Ishikawa (cell line): Measurements from ENCODE around the gene APOBEC3F.
"Not testable (repeated sequence)": the region's sequence is repeated elsewhere in the genome, so short reads cannot be mapped to it uniquely, and the experiment has no call there.

Experiments
- CEBPB ChIP-seq: IDR thresholded peaks from 2 replicates; pipeline ENCODE4 v1.6.1; 2012
- CREB1 ChIP-seq: IDR thresholded peaks from 2 replicates; pipeline ENCODE4 v1.6.1; 2012; ENCODE audit warnings: low read depth
- EGR1 ChIP-seq: IDR thresholded peaks from 2 replicates; pipeline ENCODE4 v1.6.1; 2012
- EP300 ChIP-seq: IDR thresholded peaks from 2 replicates; pipeline ENCODE4 v1.6.1; 2012; ENCODE audit warnings: borderline replicate concordance
- MAX ChIP-seq: IDR thresholded peaks from 2 replicates; pipeline ENCODE4 v1.6.1; 2012
- NFIC ChIP-seq: IDR thresholded peaks from 2 replicates; pipeline ENCODE4 v1.6.1; 2012
- RAD21 ChIP-seq: IDR thresholded peaks from 2 replicates; pipeline ENCODE4 v1.6.1; 2012; ENCODE audit warnings: low read depth
- TAF1 ChIP-seq: IDR thresholded peaks from 2 replicates; pipeline ENCODE4 v1.6.1; 2012; ENCODE audit warnings: low read depth, mild to moderate bottlenecking
- TCF12 ChIP-seq: IDR thresholded peaks from 2 replicates; pipeline ENCODE4 v1.6.1; 2012; ENCODE audit warnings: low read depth
- TEAD4 ChIP-seq: IDR thresholded peaks from 2 replicates; pipeline ENCODE4 v1.6.1; 2012
- USF1 ChIP-seq: IDR thresholded peaks from 2 replicates; pipeline ENCODE4 v1.6.1; 2012
- YY1 ChIP-seq: IDR thresholded peaks from 2 replicates; pipeline ENCODE4 v1.6.1; 2012; ENCODE audit warnings: low read depth
- ZBTB7A ChIP-seq: IDR thresholded peaks from 2 replicates; pipeline ENCODE4 v1.6.1; 2012; ENCODE audit warnings: low read depth
- TF ChIP-seq, protein P1 (sequence below): IDR thresholded peaks from 2 replicates; pipeline ENCODE4 v1.6.1; 2012; ENCODE audit warnings: low read depth, mild to moderate bottlenecking

DNA sequence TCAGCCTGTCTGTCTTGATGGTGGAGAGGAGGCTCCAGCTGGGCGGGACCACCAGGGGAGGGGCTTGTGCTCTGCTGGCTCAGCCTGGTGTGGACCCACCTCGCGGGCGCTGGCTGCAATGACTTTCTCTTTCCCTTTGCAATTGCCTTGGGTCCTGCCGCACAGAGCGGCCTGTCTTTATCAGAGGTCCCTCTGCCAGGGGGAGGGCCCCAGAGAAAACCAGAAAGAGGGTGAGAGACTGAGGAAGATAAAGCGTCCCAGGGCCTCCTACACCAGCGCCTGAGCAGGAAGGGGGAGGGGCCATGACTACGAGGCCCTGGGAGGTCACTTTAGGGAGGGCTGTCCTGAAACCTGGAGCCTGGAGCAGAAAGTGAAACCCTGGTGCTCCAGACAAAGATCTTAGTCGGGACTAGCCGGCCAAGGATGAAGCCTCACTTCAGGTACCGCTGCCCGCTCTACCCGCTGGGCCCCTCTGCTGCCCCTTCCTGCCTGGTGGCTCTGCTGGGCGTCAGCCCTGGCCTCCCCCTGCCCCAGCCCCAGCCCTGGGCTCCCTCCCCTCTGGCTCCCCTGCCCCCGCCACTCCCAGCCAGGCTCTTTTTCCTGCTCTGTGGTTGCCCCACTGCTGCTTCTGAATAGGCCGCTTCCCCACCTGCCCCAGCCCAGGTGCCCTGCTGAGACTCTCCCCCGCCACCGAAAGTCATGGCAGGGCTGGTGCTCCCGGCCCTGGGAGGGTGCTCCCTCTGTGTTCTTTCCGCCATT, at the start of gene APOBEC3F:
- TF ChIP-seq TAF1, TCF12, EP300, YY1, RAD21, TEAD4, CEBPB, MAX, USF1, EGR1, NFIC, ZBTB7A, CREB1: not testable (repeated sequence)
- TF ChIP-seq, protein P1, sequence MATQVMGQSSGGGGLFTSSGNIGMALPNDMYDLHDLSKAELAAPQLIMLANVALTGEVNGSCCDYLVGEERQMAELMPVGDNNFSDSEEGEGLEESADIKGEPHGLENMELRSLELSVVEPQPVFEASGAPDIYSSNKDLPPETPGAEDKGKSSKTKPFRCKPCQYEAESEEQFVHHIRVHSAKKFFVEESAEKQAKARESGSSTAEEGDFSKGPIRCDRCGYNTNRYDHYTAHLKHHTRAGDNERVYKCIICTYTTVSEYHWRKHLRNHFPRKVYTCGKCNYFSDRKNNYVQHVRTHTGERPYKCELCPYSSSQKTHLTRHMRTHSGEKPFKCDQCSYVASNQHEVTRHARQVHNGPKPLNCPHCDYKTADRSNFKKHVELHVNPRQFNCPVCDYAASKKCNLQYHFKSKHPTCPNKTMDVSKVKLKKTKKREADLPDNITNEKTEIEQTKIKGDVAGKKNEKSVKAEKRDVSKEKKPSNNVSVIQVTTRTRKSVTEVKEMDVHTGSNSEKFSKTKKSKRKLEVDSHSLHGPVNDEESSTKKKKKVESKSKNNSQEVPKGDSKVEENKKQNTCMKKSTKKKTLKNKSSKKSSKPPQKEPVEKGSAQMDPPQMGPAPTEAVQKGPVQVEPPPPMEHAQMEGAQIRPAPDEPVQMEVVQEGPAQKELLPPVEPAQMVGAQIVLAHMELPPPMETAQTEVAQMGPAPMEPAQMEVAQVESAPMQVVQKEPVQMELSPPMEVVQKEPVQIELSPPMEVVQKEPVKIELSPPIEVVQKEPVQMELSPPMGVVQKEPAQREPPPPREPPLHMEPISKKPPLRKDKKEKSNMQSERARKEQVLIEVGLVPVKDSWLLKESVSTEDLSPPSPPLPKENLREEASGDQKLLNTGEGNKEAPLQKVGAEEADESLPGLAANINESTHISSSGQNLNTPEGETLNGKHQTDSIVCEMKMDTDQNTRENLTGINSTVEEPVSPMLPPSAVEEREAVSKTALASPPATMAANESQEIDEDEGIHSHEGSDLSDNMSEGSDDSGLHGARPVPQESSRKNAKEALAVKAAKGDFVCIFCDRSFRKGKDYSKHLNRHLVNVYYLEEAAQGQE, result not testable (repeated sequence)
